Measurements from ENCODE around the gene LRRC70. TPM values are rescaled to one million over a fixed set of nuclear protein-coding genes. Genes with fewer than 3 reads are reported as not detected.
A peak's percentile ranks its signal among the peaks of the same experiment; 100 is the strongest.
"Not testable (repeated sequence)": the region's sequence is repeated elsewhere in the genome, so short reads cannot be mapped to it uniquely, and the experiment has no call there.

The LRRC70 gene
- total and polyA plus RNA-seq, 2 experiments from 2014 or later: 0.54 to 0.68 TPM

GRCh38 chr5:62623271-62623670, 44.7 kb downstream of the LRRC70 start:
- no peak for TF ChIP-seq CTCF (IDR thresholded peaks at IDR 0.05; ENCODE audit: low read depth, low read length)
- no peak overlapping the region for H3K4me3 ChIP-seq
- no peak for DNase-seq (ENCODE audit: low read depth in 1 of 2, low spot score in 1 of 2)
- H3K9me3 ChIP-seq (ENCODE audit: low read depth): no peaks in the 10 kb centered on the region
- no peaks in the 10 kb centered on the region for H3K36me3 ChIP-seq
- peaks cover 8% of the 10 kb centered on the region for H3K4me1 ChIP-seq (ENCODE audit: low read depth)
- no peak overlapping the region for H3K27ac ChIP-seq
- H3K27me3 ChIP-seq: no peaks in the 10 kb centered on the region

GRCh38 chr5:62624436-62624835, 45.8 kb downstream of the LRRC70 start:
- not testable (repeated sequence) for H3K4me3 ChIP-seq; H3K36me3 ChIP-seq; H3K27me3 ChIP-seq; DNase-seq (ENCODE audit: low read depth in 1 of 2, low spot score in 1 of 2); H3K9me3 ChIP-seq (ENCODE audit: low read depth); H3K27ac ChIP-seq; H3K4me1 ChIP-seq (ENCODE audit: low read depth)

GRCh38 chr5:62626534-62626933, 47.9 kb downstream of the LRRC70 start:
- TF ChIP-seq CTCF (IDR thresholded peaks at IDR 0.05; ENCODE audit: low read depth, low read length): no peak
- Histone ChIP-seq H3K27me3 (no peaks in the 10 kb centered on the region), H3K36me3 (peaks cover 3% of the 10 kb centered on the region), H3K4me3 (no peak overlapping the region), H3K4me1 (ENCODE audit: low read depth) (peaks cover 8% of the 10 kb centered on the region), H3K9me3 (ENCODE audit: low read depth) (no peaks in the 10 kb centered on the region), H3K27ac (peak overlapping the region; percentile 3)
- DNase-seq (ENCODE audit: low read depth in 1 of 2, low spot score in 1 of 2): no peak

- Histone ChIP-seq H3K4me3 (no peak overlapping the region), H3K36me3 (peaks cover 3% of the 10 kb centered on the region), H3K4me1 (ENCODE audit: low read depth) (peaks cover 8% of the 10 kb centered on the region), H3K27me3 (no peaks in the 10 kb centered on the region), H3K9me3 (ENCODE audit: low read depth) (no peaks in the 10 kb centered on the region), H3K27ac (peak overlapping the region; percentile 3)
- no peak for TF ChIP-seq CTCF (IDR thresholded peaks at IDR 0.05; ENCODE audit: low read depth, low read length)
- DNase-seq (ENCODE audit: low read depth in 1 of 2, low spot score in 1 of 2): no peak
Measured at GRCh38 chr5:62627121-62627520, 48.5 kb downstream of the LRRC70 start.

- H3K4me3 ChIP-seq: no peak overlapping the region
- DNase-seq (ENCODE audit: low read depth in 1 of 2, low spot score in 1 of 2): no peak
- peaks cover 3% of the 10 kb centered on the region for H3K36me3 ChIP-seq
- H3K4me1 ChIP-seq (ENCODE audit: low read depth): peaks cover 8% of the 10 kb centered on the region
- TF ChIP-seq CTCF (IDR thresholded peaks at IDR 0.05; ENCODE audit: low read depth, low read length): no peak
- no peak overlapping the region for H3K27ac ChIP-seq
- no peaks in the 10 kb centered on the region for H3K27me3 ChIP-seq
- H3K9me3 ChIP-seq (ENCODE audit: low read depth): no peaks in the 10 kb centered on the region
Measured at GRCh38 chr5:62627901-62628300, 49.3 kb downstream of the LRRC70 start.

Other genes starting within 250 kb of the LRRC70 start
- 19.4 and 26.4 TPM in 2 replicates for gene DIMT1, start 174.9 kb upstream of the LRRC70 start, total RNA-seq
- 22.2 and 23.6 TPM in 2 replicates for gene DIMT1, start 174.9 kb upstream of the LRRC70 start, polyA plus RNA-seq
- gene IPO11, start 166.1 kb upstream of the LRRC70 start, total RNA-seq: 7.9 and 11.6 TPM in 2 replicates
- 14.0 and 17.9 TPM in 2 replicates for gene IPO11, start 166.1 kb upstream of the LRRC70 start, polyA plus RNA-seq

Data from cardiac muscle cell (in vitro differentiated cells and primary cell).